DMS 273 treated with DMSO at 0.1 percent for 48 hours (cell line): ENCODE results near the gene HRC.
"Not testable (repeated sequence)": the region's sequence is repeated elsewhere in the genome, so short reads cannot be mapped to it uniquely, and the experiment has no call there.

Source experiments
- DNase-seq: peaks from one replicate; lab custom pipeline; 2025; lab: John Stamatoyannopoulos, UW

HRC gene

GRCh38 chr19:49155005-49155819 lies at the start of gene HRC:
Gene HRC, minus strand, starts transcription at chr19:49155396. Its CDS starts 159 bp downstream, at chr19:49155237.
- no peak for DNase-seq

GRCh38 chr19:49201042-49201441 lies 45.8 kb upstream of the HRC start:
- DNase-seq = no peak

GRCh38 chr19:49200238-49200862 lies 45.2 kb upstream of the HRC start:
- no peak for DNase-seq

- DNase-seq = no peak
Measured at GRCh38 chr19:49196527-49197240, 41.5 kb upstream of the HRC start.

GRCh38 chr19:49194408-49194807 lies 39.2 kb upstream of the HRC start:
- no peak for DNase-seq

GRCh38 chr19:49193822-49194394 lies 38.7 kb upstream of the HRC start:
- no peak for DNase-seq

GRCh38 chr19:49190781-49191180 lies 35.6 kb upstream of the HRC start:
- DNase-seq = no peak

- DNase-seq = no peak
Measured at GRCh38 chr19:49189259-49189658, 34.1 kb upstream of the HRC start.

GRCh38 chr19:49188626-49189200 lies 33.5 kb upstream of the HRC start:
- no peak for DNase-seq

- no peak for DNase-seq
Measured at GRCh38 chr19:49186108-49186507, 30.9 kb upstream of the HRC start.

- no peak for DNase-seq
Measured at GRCh38 chr19:49182848-49183375, 27.7 kb upstream of the HRC start.

- not testable (repeated sequence) for DNase-seq
Measured at GRCh38 chr19:49182010-49182847, 27.0 kb upstream of the HRC start.

- no peak for DNase-seq
Measured at GRCh38 chr19:49180659-49181058, 25.5 kb upstream of the HRC start.

- DNase-seq = no peak
Measured at GRCh38 chr19:49173198-49173597, 18.0 kb upstream of the HRC start.

- DNase-seq = no peak
Measured at GRCh38 chr19:49168421-49168820, 13.2 kb upstream of the HRC start.

GRCh38 chr19:49167857-49168409 lies 12.7 kb upstream of the HRC start:
- no peak for DNase-seq

GRCh38 chr19:49165865-49166301 lies 10.7 kb upstream of the HRC start:
- no peak for DNase-seq

- no peak for DNase-seq
Measured at GRCh38 chr19:49165111-49165750, 10.0 kb upstream of the HRC start.

GRCh38 chr19:49161987-49162386 lies 6.8 kb upstream of the HRC start:
- DNase-seq = no peak
